ENCODE data around the gene VAV3. TPM values are rescaled to one million over a fixed set of nuclear protein-coding genes. Genes with fewer than 3 reads are reported as not detected.

VAV3 gene
- total and polyA plus RNA-seq, 10 of the 15 experiments (the other 5 are each of a cell fraction or from before 2014, with no cell fraction given), result 0.84 to 5.5 (median 3.4) TPM

GRCh38 chr1:107829036-107829770 lies 135.8 kb downstream of the VAV3 start (continued):
- TF ChIP-seq NFYB (IDR thresholded peaks at IDR 0.05; ENCODE audit: insufficient read depth, low read depth, low read length), result no peak
- TF ChIP-seq NRF1 (conservative IDR thresholded peaks at IDR 0.05; ENCODE audit: low read depth, low read length), result no peak
- no peak for TF ChIP-seq TARDBP (IDR thresholded peaks at IDR 0.05; ENCODE audit: borderline replicate concordance)
- TF ChIP-seq RAD21 (IDR thresholded peaks at IDR 0.05; ENCODE audit: insufficient read depth, low read depth, low read length), result no peak
- no peak for TF ChIP-seq ZNF217 (IDR thresholded peaks at IDR 0.05)
- TF ChIP-seq RUNX3 (IDR thresholded peaks at IDR 0.05; ENCODE audit: low read length), result peak; percentile 89
- no peak for TF ChIP-seq EGR1 (IDR thresholded peaks at IDR 0.05; ENCODE audit: borderline replicate concordance in 1 of 2, low read depth in 2 of 2, low read length in 2 of 2)
- TF ChIP-seq SREBF1 (IDR thresholded peaks at IDR 0.05; ENCODE audit: low read length), result no peak

- ATAC-seq, result no peak
- Histone ChIP-seq H2AFZ (ENCODE audit: control insufficient read depth, low read depth, low read length) (no peak overlapping the region), H3K4me2 (ENCODE audit: control insufficient read depth, insufficient read depth) (no peak overlapping the region), H4K20me1 (ENCODE audit: control insufficient read depth, insufficient read depth) (no peaks in the 10 kb centered on the region), H3K79me2 (ENCODE audit: control insufficient read depth, insufficient read depth, low read length) (no peaks in the 10 kb centered on the region), H3K27me3 (replicated peaks in 1 of 2; ENCODE audit: control insufficient read depth in 2 of 2, insufficient read depth in 2 of 2, low read length in 1 of 2) (no peaks in the 10 kb centered on the region; a peak in 1 of 4 replicates), H3K4me3 (no peak overlapping the region), H3K4me1 (ENCODE audit: control insufficient read depth, insufficient read depth, low read length) (peaks cover 7% of the 10 kb centered on the region), H3K27ac (ENCODE audit: control insufficient read depth, insufficient read depth) (no peak overlapping the region), H3K36me3 (ENCODE audit: control insufficient read depth in 2 of 2, insufficient read depth in 2 of 2, low read length in 1 of 2) (no peaks in the 10 kb centered on the region), H3K9ac (ENCODE audit: control insufficient read depth, insufficient read depth, low read length) (no peak overlapping the region), H3K9me3 (replicated peaks; ENCODE audit: control insufficient read depth, insufficient read depth, low read length) (no peaks in the 10 kb centered on the region)
- TF ChIP-seq E2F4 (IDR thresholded peaks at IDR 0.05; ENCODE audit: low read depth, low read length) (no peak), RFX5 (IDR thresholded peaks at IDR 0.05; ENCODE audit: low read depth, low read length) (no peak)
- TF ChIP-seq, protein P1, sequence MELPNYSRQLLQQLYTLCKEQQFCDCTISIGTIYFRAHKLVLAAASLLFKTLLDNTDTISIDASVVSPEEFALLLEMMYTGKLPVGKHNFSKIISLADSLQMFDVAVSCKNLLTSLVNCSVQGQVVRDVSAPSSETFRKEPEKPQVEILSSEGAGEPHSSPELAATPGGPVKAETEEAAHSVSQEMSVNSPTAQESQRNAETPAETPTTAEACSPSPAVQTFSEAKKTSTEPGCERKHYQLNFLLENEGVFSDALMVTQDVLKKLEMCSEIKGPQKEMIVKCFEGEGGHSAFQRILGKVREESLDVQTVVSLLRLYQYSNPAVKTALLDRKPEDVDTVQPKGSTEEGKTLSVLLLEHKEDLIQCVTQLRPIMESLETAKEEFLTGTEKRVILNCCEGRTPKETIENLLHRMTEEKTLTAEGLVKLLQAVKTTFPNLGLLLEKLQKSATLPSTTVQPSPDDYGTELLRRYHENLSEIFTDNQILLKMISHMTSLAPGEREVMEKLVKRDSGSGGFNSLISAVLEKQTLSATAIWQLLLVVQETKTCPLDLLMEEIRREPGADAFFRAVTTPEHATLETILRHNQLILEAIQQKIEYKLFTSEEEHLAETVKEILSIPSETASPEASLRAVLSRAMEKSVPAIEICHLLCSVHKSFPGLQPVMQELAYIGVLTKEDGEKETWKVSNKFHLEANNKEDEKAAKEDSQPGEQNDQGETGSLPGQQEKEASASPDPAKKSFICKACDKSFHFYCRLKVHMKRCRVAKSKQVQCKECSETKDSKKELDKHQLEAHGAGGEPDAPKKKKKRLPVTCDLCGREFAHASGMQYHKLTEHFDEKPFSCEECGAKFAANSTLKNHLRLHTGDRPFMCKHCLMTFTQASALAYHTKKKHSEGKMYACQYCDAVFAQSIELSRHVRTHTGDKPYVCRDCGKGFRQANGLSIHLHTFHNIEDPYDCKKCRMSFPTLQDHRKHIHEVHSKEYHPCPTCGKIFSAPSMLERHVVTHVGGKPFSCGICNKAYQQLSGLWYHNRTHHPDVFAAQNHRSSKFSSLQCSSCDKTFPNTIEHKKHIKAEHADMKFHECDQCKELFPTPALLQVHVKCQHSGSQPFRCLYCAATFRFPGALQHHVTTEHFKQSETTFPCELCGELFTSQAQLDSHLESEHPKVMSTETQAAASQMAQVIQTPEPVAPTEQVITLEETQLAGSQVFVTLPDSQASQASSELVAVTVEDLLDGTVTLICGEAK (IDR thresholded peaks at IDR 0.05; ENCODE audit: borderline replicate concordance), result peak; percentile 44
- intact Hi-C loops (cut with micrococcal nuclease; ENCODE audit: unreplicated experiment) (no loop called here), in situ Hi-C loops (cut with MboI) (no loop called here)
- FAIRE-seq, result no peak
- BruUV-seq (replicated peaks), result no TSS peak
- ChIA-PET CTCF (no interaction called here), POLR2A (no interaction called here), SMC1A (ENCODE audit: uncharacterized antibody, unreplicated experiment) (no interaction called here), RAD21 (ENCODE audit: unreplicated experiment) (no interaction called here)
- DNase-seq (ENCODE audit: low read depth, low spot score), result no peak
- WGBS (ENCODE audit: insufficient coverage, insufficient replicate concordance, low lambda C conversion rate, missing lambda C conversion rate), result 20% methylated on average over 2 of the region's 2 CpGs
Measured at GRCh38 chr1:107824946-107825345, 140.0 kb downstream of the VAV3 start.

Data from GM12878 (cell line).